HG02623 (cell line): Measurements from ENCODE around the gene MACROD2.

ENCODE experiments used
- ATAC-seq: cut with Tn5 transposase; IDR thresholded peaks from one replicate; pipeline ENCODE4 v1.9.1; 2021; ENCODE audit warnings: moderate library complexity; ENCODE audit not compliant: unreplicated experiment

Gene MACROD2

DNA sequence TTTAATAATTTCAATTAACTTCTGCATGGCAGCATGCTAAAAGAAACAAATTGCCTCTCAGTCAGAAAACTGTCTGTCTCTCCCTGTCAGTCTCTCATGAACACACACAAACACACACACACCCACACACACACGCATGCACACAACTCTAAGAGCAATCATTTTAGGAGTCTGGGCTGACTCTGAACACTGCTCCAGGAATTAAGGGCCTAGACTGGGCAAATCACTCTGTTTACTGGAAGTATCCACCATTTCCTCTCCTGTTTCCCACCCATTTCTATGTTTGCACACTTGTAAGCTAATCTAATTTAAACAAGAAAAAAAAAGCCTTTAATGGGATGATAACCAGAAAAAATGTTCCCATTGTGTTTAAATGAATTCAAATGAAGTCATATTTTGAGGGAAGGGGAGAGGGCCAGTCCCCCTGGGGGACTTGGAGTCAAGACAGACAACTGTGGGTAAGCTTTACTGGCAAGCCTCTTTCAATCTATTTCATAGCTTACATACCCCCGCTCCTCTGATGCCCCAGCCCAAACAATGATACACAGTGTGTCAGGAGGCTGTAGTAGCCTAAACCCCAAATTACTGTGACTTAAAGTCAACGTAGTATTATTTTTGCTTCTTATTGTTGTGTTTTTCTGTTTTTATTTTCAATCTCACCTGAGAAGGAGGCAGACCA lies 789.9 kb downstream of the MACROD2 start:
- ATAC-seq, result no peak

DNA sequence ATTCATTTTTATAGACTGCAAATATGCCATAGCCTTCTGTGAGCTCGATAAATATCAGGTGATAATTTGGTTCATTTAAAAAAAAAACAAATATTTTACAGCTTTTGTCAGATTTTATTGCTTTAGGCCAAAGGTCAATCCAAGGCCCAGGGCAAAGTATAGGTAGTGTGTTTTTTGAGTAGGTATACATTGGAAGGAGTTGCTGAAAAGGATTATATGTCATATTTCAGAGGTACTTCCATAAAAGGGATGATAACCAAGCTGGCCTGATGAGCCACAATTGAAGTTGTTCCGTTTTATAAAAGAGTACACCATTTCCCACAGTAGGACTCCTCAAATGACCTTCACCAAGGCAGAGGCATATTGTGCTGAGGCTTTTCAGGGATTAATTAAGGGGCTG lies 794.9 kb downstream of the MACROD2 start:
- no peak for ATAC-seq

DNA sequence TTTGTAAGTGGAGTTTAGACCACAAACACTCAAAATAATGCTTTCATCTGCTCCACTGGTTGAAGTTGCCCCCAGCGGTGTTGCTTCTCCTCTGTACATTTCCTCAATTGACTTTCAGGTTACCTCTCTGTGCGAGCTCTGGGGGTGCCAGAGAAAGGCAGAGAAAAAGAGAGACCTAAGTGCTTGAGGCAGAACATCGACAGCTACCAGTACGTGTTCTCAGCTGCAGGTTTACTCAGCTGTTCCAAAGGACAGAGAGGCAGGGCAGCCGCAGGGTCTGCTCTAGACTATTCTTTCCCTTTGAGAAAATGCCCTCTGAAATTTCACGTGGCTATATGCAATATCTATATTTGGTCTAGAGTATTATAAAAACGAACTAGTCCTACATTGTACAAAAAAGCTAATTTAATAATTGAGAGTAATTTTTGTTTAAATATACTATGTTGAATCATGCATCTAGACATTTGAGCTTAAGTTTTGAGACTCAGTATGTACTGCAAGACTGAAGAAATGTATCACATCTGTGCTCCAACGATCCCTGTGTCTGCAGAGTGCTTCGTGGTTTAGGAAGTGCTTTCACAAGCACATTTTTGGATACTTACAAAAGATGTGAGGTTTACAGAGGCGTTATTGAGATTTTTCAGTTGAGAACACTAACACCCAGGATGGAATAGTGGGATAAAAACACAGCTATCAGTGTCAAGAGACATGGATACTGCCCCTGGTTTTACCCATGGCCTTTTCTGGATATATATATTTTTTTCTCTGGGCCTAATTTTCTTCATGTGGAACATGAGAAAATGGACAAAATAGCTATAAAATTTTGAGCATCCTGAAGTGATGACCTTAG lies 795.7 kb downstream of the MACROD2 start:
- no peak for ATAC-seq

DNA sequence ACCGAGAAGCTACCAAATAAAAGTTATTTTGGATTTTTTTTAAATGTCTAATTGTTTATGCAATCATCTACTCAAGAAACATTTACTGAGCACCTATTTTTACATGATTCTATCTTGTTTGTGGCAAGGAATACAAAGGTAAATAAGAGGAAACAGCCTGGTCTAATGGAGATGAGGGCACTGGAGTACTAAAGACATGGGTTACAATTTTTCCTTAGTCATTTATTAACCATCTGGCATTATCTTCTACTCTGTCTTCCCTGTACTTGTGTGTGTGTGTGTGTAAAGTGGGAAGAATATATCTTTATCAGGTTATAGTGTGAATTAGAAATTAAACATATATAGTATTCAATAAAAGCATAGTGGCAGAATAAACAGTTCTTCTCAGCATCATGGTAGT lies 797.6 kb downstream of the MACROD2 start:
- no peak for ATAC-seq

DNA sequence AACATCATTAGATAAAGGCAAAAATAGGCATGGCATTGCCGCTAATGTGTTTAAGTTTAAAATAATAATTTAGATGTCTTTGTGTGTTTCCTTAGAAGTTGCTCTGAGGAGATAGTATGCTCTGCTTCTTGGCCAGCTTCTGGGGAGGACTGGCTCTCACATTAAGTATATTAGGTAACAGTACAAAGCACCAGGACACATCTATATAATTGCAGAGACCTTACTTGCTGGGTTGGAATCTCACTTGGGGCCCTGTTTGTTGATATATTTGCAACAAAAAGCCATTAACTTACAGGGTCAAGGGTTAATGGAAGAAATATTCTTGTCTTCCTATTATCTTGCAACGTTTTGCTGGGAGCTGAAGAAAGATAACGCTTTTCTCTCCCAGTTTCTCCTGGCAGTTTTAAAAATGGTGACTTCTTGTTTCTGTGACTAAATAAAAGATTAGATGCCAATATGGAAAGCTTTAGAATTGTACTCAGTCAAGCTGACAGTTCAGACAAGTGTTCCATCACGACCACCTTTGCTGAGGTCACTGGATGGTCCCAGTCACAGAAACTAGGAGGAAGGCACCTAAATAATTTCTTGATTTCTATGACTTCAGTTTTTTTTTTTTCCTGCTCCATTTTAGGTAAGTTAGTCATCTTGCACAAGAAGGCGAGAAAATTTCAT lies 804.4 kb downstream of the MACROD2 start:
- ATAC-seq, result no peak

DNA sequence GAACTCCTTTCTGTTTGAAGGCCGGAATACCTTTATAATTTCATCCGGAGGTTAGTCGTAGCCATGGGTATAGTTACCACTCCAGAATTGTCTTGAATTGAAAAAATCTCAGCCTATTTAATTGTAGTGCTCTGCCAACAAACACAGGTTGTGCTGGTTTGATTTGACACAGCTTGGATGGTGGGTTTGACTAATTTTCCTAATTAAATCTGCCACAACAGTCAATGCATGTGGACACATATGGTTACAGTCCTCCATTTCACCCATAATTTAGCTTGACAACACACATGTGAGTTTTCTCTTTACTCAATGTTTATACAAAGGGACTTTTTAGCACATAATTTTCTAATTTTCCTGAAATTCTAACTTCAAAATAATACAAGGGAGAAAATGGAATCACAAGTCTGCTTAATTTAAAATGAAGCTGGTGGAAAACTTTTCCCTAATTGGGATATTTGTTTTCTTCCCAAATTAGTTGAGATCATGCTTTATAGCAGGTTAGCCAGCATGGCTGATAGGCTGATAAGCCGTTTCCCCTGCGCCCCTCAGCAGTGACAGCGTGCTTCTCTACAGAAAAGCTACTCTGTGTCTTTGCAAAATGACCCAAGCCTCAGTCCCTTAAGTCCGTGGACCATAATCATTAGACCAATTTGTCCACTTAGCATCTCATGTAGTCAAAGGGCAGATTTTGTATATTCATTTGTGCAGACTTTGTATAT lies 805.5 kb downstream of the MACROD2 start:
- no peak for ATAC-seq

DNA sequence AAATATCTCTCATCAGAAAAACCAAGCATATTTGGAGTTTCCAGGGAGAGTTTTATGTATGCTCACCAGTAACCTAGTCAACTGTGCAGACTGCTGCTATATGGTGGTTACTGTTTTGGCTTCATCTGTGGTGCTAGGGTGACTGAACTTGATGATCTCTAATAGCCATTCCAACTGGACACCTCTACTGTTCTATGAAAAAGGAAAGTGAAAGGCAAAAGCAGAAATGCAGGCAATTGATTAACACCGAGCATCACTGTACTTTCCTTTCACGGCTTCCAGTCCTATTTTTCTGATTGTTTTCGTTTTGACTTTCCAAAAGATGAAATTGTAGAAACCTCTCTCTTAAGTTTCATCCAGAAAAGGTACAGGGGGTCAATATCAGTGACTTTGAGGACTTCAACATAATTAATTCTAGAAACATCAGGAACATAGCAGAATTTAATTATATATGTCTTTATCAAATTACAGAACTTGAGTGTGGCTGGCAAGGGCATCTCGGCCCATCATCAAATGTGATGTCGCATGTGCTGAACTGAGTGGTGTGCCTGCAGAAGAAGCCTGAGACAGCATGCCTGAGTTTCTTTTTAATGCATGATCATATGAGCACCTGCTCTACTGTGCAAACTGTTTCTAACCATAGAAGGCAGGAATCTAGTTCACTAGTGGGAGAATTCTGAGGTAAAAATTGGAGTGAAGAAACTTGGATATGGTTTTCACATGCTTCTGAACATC lies 806.4 kb downstream of the MACROD2 start:
- ATAC-seq, result no peak

DNA sequence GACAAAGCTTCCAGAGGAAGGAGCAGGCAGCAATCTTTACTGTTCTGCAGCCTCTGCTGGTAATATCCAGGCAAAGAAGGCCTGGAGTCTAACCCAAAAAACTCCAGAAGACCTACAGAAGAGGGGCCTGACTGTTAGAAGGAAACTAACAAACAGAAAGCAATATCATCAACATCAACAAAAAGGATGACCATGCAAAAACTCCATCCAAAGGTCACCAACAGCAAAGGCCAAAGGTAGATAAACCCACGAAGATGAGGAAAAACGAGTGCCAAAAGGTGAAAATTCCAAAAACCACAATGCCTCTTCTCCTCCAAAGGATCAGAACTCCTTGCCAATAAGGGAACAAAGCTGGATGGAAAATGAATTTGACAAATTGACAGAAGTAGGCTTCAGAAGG lies 811.9 kb downstream of the MACROD2 start:
- ATAC-seq, result no peak

DNA sequence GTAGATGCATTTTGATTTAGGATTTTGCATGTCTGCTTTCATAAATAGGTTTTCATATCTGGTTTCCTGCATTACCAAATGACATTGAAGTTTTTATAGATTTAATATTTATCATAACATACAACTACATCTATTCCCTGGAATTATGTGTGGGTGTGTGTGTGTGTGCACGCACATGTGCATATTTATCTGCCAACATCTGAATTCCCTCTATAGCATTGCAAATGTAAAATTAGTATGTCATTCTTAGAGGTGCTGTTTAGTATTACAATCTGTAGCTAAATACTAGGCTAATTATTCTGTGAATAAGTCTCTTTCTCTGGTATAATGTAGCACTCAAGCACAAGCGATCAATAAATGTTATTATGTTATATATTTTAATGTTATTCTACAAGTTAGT lies 820.0 kb downstream of the MACROD2 start:
- ATAC-seq, result no peak

DNA sequence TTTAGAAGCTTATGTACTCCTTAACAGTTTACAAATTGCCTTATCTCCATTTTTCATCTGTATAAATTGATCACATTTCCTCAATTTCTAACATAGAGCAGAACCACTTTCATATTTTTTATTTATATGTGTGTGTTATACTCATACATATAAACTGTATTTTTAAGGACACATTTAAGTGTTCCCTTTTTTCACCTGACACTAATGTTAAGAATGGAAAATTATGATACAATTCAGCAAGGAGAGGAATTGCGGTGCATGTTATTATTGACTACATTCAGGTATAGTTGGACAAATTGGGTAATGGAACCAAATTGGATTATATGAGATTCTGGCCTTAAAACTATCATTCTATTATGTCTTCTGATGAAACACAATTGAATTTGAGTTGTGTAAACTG lies 821.2 kb downstream of the MACROD2 start:
- ATAC-seq, result no peak

DNA sequence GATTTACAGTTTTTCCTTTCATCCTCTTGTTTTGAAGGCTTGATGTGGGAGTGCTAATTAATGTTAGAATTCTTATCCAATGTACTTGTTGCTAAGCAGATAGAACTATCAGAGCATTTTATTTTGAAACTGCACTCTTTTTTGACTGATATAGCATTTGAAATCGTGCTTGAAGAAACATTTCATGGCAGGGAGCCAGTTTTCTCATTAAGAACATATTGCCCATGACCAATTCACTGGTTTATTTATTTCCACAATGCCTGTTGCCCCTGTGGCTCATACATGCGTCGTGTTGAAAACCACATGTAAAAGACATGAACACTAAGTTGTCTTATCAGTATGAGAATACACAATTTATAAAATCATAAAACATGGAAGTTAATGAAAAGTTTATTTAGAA lies 821.8 kb downstream of the MACROD2 start:
- no peak for ATAC-seq

DNA sequence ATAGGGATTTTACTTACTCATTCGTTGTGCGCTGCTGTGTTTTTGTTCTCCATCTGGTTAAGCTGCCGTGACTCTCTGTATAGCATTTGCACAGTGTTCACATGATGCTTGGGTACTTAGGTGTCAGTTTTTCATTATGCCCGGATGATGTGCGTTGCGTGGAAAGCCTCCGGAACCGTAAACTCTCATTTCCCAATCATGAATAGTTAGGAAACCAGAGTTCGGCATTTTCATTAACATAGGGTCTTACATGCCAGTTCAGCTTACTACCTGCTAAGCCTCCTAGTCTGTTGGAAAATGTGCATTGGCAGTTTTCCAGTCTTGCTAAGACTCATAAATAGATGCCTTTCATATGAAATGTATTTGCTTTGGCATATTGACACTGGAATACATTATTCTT lies 825.5 kb downstream of the MACROD2 start:
- no peak for ATAC-seq

DNA sequence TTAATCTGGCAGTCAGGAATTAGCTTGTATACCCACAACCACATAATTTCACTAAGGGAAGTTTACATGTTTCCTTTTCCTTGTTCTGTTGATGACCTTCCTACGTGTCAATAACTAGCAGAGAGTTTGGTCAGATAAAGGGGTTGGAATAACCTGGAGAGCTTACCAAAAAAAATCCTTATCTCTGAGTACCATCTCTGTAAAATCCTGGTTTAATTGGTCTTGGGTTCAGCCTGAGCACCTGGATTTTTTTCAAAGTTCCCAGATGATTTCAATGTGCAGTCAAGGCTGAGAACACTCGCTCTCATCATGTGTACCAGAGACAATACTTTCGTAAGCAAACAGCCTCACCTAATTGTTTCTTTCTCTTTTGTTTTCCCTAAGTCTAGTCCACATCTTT lies 825.9 kb downstream of the MACROD2 start:
- ATAC-seq, result no peak

DNA sequence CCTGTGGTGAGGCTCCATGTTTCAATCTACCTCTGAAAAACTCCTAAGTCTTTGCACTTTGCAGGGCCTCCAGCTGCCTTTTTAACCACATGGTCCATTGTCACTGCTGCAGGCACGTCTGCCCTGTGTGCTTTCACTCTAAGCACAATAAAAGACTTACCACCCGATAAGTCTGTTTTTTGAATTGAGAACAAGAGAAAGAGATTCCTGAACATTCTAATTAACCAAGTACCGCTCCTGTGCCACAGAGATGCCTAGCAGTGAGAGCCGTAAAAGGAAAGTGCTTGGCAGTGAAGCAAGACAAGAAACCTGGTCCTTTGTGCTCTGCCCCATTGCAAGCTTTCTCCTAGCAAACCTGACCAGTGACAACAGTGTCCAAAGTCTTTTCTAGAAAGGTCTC lies 829.7 kb downstream of the MACROD2 start:
- no peak for ATAC-seq

DNA sequence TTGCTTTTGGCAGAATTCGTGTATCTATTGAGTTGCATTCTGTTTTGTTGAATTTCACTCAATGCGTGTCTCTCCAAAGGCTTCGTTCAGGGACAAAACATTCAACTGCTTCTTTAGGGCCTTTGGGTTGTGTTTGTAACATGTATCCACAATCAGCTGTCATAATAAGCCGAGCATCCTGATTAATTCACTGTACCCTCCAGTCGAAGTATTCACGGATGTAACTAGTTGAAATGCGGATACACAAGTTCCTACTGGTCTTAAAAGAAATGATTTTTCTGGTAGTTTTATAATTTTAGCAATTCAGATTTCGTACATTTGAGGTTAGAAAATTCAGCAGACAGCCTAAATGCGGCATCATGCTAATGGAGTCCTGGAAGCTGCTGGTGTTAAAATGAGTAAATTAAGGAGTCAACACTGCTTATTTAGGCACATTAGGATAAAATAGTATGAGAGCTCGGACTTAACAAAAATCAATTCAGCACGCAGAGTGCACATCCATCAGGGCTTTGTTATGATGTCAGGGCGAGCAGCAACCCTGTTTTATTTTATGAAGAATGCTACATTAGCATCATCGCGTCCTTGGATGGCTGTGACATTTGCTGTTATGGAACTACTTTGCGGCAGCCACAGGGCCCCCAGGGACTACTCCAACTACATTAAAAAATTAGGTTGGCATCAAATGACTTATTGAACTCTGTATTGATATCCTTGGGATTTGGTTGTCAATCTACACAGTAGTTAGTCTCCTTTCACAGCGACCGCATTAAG lies 831.4 kb downstream of the MACROD2 start:
- ATAC-seq, result no peak

DNA sequence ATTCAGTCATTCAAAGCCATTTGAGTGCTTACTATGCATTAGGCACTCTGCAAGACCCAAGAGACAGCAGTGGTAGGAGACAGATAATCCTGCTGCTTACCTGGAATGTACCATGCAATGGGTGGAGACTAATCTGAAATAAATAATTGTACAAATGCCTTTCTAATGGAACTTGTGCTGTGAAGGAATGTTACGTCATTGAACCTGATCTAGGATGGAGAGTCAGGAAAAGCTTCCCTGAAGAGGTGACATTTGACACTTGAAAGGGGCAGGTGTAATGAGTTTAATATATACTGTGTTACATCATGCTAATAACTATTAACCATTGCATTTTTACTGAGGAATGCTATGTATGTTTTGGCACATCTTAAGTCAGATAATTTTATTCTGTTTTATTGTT lies 833.1 kb downstream of the MACROD2 start:
- no peak for ATAC-seq

DNA sequence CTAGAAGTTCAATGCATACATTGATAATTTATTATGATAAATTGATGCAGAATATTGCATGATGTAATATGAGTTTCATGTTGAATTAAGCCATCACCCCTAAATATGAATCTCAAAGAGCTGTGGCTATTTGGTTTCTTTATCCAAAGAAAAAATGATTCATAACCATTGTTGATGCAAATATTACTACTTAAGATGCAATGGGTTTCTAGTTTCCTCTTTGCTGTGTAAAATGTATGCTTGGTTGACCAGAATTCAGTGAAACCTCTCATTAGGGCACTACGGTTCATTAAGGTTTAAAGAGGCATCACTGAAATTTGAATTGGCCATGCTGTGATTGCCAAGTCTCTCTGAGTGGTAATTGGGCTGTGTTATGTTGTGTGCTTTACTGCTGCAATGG lies 834.6 kb downstream of the MACROD2 start:
- ATAC-seq, result peak; percentile 32

DNA sequence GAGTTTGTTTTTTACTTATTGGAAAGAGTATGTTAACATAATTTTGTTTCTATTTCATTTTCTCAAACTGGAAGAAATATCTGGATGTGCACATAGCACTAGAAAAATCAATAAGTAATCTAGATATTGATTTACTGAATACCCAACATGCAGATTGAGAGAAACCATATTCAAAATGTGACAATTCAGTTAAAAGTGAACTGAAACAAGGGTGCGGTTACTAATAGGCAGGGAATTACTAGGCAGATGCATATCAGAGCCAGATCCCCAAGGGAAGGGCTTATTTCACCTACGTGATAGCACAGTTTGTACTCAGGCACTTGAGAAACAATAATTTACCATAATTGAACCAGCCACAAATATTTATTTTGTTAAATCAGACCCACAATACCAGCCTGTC lies 835.1 kb downstream of the MACROD2 start:
- ATAC-seq, result peak; percentile 51

DNA sequence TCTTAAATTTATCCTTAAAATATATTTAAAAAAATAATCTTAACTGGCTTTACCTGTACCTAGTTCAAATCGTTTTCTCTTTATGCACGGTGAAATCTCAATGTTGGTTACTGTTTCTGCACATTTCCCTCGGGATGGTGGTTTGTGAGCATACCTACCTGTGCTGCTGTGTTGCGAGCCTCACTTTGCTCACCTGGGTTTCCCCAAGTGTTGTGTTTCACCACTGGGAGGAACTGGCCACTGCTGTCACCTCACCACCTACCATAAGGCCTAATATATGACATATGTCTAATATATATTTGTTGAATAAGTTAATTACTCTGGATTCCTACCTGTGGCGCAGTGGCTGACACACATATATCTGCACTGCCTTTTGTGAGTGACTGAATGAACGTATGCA lies 835.6 kb downstream of the MACROD2 start:
- no peak for ATAC-seq

DNA sequence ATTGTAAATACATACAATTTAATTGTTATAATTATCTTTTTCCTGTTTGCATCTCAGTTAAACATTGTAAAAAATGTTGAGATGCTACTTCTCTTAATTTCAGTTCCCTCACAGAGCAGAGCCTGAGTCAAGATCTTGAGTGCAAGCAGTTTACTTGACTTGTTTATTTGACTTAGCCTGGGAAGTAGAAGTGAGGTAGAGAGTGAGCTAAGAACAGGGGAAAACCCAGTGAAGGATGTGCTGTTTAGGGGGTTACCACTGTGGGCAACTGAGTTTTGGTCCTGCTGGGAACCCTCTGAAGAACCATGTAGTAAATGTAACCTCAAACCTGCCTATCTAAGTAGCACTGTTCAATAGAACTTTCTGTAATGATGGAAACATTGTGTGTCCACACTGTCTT lies 837.3 kb downstream of the MACROD2 start:
- ATAC-seq, result peak; percentile 71
